GM11168 (cell line): ENCODE measurements around the gene ADAT3.
"Not testable (repeated sequence)": the region's sequence is repeated elsewhere in the genome, so short reads cannot be mapped to it uniquely, and the experiment has no call there.

Source experiments
- in situ Hi-C: fragments of 300-500 bp; cut with MboI; formaldehyde crosslinking; loops from one replicate; pipeline ENCODE4 v1.12.0; 2022; ENCODE audit warnings: low sequenced_read_pairs; ENCODE audit not compliant: unreplicated experiment

ADAT3 gene

DNA sequence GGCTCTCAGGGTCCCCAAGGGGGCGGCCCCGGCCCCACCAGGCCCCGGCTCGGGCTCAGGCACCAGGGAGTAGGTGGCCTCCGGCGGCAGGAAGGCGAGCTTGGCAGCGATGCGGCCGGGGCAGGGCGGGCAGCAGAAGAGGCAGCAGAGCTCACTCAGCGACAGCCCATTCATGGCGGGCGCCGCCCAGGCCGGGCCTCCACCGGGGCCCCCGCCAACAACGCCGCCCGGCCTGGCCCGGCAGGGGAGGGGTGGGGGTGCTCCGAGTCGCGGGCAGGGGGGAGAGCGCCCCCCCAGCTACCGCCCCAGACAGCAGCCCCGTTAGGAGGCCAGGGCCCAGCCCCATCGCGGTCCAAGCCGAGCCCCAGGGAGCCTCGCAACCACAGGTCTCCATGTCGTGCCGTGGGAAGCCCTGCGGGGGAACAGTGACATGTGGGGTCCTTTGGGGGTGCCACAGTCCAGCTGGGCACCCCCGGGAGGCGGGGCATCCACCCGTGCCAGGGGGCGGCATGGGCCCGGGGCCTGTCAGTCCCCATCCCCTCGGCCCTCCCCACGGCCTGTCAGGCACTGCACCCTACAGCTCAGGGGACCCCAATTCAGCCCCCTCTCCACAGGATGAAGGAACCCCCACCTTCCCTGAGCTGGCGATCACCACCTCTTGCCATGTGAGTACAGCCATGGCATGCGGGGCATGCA is 23.7 kb upstream of the ADAT3 start:
- in situ Hi-C loops, result not testable (repeated sequence)

DNA sequence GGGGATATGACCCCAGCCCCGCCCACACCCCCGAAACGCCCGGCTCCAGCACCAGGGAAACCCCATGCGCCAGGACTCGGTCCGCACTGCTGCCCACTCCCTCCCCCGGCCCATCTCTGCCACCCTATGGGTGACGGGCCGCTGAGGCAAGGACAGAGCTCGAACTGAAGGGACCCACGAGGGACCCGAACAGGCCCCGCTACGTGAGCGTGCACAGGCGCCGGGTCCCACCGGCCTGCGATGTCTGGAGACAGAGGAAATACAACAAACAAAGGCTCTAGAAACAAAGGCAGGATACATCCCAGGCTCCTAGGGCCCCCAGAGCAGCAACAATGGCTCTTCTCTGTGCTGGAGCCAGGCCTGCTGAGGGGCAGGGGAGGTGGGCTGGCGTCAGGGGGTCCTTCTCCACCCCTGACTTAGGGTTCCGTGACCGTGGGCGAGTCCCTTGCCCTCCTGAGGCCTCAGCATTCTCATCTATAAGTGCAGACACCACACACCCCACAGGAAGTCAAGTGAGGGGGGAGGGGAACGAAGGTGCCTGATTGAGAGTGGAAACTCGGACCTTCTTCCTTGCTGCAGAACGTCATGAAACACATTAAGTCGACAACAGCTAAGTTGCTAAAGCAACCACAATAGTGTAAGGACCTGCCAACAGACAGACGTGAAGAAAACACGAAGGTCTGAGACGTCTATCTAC is 23.0 kb upstream of the ADAT3 start:
- in situ Hi-C loops, result no loop called here

DNA sequence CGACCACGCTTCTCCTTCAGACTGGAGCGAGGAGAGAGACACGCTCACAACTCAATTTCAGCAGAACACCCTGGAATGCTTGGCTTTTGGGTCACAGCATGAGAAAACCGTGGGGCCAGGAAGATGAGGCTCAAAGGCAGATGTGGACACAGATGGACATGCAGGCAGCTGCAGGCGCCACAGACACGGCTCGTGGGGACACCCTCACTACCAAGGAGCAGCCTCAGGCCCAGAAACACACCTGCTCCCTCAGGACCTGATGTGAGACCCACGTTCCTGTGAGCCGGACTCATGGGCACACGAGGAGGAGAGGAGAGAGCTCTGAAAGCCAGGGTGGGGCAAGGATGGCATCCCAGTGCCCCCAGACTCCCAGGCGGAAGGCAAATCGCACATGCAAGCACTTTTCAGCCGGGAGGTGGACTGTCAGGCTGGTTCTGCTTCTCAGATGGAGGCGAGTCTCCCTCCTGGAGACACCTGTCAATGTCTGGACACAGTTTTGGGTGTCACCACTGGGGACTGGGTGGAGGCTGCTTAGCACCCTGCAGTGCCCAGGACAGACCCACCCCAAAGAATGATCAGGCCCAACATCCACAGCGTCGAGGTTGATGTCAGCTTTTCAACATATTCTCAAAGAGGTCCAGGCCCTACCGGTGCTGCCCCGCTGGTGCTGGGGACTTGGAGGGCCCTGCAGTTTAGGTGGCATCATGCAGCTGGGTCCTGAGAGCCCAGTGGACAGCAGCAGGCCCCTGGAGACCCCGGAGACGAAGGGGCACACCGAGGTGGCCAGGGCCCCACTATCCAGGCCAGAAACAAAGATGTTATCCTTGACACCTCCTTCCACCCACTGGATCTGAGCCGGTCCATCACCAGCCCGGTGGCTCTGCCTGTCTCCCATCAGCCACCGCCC is 22.2 kb upstream of the ADAT3 start:
- in situ Hi-C loops, result no loop called here

DNA sequence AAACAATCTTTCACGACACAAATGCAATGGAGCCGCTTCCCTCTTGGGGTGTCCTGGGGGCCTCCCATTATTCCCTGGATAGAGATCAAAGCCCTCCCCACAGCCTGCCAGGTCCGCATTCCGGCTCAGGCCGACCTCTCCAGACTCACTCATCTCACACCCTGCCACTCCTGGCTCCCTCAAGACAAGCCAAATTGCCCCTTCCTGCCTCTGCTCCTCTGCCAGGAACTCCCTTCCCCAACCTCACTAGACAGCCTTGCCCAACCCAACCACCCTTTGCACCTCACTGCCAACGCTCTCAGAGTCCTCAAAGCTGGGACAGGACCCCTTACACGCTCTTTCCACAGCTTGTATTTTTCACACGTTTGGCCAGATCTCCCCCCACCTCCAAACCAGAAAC is 21.4 kb upstream of the ADAT3 start:
- in situ Hi-C loops, result no loop called here

DNA sequence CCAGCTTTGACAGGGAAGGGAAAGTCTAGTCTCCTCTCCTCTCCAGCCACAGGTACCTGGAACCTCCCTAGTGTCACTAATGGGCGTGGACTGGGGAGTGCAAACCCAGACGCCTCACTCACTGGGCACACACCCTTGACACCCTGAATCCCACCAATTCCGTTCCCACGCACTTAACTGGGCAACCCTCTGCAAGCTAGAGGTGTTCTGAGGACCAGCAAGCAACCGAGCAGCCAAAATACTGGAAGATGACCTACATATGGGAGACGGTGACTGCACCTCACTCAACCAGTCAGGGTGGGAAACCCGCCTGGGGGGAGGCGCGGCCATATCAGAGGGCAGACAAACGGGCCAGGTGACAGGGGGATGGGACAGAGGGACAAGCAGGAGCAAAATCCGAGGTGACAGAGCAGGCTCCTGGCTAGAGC is 20.9 kb upstream of the ADAT3 start:
- in situ Hi-C loops, result no loop called here

DNA sequence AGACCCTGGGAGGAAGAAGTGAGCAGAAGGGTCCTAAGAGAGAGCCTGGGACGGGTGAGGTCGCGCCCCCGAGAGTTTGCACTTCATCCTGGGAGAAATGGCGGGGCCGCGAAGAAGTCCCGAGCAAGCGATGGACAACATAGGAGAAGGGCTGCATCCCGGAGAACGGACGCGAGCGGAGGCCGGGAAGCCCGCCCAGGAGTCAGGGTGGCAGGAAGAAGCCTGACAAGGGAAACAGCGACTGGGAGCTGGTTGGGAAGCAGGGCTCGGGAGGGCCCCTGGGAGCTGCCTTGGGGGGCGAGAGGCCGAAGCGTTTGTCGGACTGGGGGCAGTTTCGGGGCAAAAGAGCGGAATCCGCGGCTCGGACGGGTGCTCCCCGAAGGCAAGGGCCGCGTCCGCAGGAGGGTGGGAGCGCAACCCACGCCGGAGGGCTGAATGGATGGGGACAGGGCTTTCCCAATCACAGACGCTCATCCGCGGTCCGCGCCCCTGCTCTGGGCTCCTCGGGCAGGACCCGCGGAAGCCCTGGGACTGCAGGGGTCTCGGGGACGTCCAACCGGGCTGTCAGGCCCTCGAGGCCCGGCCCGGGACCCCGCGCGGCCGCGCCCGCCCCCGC is 20.4 kb upstream of the ADAT3 start:
- in situ Hi-C loops, result no loop called here

DNA sequence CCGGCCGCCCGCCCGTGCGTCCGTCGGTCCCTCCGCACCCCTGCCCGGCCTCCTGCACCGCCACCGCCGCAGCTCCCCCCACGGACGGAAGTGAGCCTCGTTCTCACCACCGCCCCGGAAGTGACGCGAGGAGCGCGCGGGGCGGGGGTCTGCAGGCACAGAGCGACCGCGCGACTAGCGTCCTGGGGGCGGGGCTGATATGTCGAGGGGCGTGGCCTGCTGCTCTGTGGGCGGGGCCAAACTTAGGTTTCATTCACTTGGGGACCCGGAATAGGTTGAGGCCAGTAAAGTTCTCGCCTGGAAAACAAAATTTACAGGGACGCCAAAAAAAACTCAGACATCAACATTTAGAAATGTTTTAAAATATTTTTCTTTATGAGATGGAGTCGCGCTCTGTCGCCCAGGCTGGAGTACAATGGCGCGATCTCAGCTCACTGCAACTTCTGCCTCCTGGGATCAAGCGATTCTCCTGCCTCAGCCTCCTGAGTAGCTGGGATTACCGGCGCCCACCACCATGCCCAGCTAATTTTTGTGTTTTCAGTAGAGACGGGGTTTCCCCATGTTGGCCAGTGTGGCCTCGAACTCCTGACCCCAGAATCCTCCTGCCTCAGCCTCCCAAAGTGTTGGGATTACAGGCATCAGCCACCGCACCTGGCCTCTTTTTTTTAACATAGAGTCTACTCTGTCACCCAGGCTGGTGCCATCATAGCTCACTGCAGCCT is 19.6 kb upstream of the ADAT3 start, which contains the start of gene ABHD17A:
TSS of gene ABHD17A (minus strand) at position 99 of the 722 bp plus-strand sequence. CDS start 3,930 bp downstream, outside the sequence.
- in situ Hi-C loops, result not testable (repeated sequence)

DNA sequence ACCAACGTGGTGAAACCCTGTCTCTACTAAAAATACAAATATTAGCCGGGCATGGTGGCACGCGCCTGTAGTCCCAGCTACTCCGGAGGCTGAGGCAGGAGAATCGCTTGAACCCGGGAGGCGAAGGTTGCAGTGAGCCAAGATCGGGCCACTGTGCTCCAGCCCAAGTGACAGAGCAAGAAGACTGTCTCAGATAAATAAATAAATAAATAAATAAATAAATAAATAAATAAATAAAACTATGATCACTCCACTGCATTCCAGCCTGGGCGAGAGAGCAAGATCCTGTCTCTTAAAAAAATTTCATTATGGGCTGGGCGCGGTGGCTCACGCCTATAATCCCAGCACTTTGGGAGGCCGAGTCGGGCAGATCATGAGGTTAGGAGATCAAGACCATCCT is 18.8 kb upstream of the ADAT3 start:
- in situ Hi-C loops, result not testable (repeated sequence)

DNA sequence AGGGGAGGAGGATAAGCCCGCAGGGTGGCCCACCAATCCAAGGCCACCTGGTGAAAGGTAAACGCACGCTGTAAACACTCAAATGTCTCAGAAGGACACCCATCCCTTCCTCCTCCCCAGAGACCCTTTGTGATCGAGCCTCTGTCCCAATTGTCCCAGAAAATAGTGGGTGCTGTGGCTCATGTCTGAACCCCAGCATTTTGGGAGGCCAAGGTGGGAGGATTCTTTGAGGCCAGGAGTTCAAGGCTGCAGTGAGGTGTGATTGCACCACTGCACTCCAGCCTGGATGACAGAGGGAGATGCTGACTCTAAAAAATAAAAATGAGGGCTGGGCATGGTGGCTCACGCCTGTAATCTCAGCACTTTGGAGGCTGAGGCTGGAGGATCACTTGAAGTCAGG is 16.8 kb upstream of the ADAT3 start:
- in situ Hi-C loops, result no loop called here

DNA sequence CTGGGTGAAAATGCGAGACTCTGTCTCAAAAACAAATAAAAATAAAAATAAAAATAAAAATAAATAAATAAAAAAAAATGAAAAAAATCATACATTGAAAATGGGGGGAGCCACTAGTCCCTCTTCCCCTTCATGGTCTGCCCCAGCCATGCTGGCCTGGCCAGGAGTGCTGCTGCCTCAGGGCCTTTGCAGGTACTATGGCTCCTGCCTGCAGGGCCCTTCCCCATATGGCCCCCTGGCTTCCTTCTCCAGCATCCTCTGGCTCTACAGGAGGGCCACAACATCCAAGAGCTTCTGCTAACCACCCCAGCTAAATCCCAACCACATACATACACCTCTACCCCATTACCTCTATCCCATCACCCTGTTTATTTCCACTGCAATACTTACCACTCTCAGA is 15.3 kb upstream of the ADAT3 start:
- in situ Hi-C loops, result no loop called here

DNA sequence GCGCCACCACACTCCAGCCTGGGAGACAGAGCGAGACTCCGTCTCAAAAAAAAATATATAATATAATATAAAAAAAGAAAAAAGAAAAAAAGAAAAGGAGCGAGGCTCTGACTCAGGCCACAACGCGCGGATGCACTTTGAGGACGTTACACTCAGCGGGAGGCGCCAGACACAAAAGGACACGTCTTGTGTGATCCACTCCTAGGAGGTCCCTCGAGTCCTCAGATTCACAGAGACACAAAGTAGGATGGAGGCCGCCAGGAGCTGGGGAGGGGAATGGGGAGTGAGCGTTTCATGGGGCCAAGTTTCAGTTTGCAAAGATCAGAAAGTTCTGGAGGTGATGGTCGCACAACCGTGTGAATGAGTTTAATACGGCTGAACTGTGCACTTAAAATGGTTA is 11.4 kb upstream of the ADAT3 start:
- in situ Hi-C loops, result no loop called here

DNA sequence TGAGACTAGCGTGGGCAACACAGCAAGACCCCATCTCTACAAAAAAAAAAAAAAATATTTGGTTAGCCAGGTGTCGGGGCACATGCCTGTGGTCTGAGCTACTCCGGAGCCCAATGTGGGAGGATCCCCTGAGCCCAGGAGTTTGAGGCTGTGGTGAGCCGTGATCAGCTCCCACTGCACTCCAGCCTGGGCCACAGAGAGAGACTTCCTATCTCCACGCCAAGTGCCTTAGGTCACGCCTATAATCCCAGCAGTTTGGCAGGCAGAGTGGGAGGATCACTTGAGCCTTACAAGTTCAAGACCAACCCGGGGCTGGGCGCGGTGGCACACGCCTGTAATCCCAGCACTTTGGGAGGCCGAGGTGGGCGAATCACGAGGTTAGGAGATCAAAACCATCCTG is 8.7 kb upstream of the ADAT3 start:
- in situ Hi-C loops, result no loop called here

DNA sequence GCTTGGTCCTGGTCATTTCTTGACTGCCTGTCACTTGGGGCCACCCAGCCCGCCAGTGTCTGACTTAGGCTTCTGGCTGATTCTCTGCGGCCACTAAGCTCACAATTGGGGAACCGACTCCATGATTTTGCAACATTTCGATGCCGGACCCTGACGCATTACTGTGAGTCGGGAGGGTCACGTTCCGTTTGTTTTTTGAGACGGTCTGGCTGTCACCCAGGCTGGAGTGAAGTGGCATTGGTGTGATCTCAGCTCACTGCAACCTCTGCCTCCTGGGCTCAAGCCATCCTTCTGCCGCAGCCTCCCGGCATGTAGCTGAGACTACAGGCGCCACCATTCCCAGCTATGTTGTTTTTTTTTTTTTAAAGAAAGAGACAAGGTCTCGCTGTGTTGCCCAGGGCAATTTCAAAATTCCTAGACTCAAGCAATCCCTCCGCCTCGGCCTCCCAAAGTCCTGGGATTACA is 3.2 kb upstream of the ADAT3 start:
- in situ Hi-C loops, result no loop called here

DNA sequence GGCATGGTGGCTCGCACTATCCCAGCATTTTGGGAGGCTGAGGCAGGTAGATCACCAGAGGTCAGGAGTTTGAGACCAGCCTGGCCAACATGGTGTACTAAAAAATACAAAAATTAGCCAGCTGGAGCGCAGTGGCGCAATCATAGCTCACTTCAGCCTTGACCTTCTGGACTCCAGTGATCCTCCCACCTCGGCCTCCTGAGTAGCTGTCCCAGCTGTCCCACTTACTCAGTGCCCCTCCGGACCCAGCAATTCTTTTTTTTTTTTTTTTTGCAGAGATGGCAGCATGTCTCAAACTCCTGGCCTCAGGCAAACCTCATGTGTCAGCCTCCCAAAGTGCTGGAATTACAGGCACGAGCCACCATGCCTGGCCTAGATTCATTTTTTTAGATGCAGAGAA is 2.3 kb upstream of the ADAT3 start:
- in situ Hi-C loops, result no loop called here

DNA sequence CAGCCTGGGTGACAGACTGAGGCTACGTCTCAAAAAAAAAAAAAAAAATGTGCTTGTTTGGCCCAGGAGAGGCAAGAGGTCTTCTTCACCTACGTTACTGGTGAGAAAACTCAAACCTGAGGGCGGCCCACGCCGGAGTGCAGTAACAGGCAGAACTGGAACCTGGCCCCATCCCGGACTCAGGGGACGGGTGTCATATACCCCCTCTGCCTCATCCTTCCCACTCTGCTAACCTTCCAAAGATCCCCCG is 414 bp upstream of the ADAT3 start:
- in situ Hi-C loops, result no loop called here

DNA sequence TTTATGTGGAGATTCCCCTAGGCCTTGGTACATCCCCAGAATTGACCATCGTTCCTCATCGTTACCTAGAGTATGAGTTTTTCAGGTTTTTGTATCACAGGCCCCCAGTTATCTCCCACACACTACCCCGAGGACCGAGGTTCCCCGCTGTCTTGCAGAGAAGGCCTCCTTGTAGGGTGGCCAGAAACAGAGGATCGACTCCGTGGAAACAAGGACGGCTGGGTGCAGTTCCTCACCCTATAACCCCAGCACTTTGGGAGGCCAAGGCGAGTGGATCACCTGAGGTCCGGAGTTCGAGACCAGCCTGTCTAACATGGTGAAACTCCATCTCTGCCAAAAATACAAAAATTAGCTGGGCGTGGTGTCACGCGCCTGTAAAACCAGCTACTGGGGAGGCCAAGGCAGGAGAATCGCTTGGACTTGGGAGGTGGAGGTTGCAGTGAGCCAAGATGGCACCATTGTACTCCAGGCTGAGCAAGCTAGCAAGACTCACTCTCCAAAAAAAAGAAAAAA is 720 bp downstream of the ADAT3 start:
- in situ Hi-C loops, result no loop called here

DNA sequence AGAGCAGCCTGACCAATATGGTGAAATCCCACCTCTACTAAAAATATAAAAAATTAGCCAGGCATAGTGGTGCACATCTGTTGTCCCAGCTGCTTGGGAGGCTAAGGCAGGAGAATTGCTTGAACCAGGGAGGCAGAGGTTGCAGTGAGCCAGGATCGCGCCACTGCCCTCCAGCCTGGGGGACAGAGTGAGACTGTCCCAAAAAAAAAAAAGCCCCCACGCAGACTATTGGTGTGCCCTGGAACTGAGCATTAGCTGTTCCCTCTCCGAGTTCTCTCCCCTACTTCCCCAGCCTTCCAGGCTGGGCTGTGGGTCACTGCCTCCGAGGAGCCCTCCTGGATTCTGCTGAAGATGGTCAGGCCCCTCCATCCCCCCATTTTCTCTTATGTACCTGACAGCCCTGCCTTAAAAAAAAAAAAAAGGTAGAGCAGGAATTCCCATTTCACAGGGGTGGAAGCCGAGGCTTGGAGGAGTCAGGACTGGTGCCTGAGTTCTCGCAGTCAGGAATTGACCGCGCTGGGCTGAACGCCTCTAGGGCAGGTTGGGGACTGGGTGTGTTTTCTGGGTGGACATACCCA is 1.9 kb downstream of the ADAT3 start:
- in situ Hi-C loops, result no loop called here

DNA sequence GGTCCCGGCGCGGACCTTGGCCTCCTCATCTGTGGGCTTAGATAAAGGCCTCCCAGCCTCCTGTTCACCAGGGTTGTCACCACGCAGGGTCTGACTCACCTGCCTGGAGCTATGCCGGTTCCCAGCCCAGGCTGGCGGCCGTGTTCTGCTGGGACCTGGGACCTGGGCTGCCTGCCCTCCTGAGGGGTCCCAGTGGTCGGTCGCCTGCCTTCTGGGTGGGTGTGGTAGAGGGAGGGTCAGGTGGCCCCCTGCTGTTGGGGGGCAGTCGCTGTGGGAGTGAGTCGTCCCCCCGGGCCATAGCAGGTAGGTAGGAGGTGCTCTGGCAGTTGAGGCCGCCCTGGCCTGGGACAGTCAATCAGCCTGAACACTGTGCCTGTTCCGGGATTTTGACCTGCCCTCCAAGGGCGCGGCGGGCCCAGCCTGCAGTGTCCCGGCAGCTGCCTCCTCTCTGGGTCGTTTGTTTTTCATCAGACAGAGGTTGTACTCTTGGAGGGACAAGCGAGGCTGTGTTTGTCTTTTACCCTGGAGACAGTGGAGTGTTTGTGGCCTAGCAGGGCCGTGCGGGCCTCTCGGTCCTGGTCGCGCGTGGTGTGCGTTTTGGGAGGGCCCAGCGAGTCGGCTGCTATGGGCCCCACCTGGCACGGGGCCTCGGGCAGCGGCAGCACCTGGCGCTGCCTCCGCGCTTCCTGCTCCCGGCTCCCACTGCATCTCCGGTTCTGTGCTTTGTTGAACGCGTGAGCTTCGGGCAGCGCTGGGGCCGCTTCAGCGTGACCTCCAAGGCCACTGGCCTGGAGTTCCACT is 2.6 kb downstream of the ADAT3 start:
- in situ Hi-C loops, result no loop called here

DNA sequence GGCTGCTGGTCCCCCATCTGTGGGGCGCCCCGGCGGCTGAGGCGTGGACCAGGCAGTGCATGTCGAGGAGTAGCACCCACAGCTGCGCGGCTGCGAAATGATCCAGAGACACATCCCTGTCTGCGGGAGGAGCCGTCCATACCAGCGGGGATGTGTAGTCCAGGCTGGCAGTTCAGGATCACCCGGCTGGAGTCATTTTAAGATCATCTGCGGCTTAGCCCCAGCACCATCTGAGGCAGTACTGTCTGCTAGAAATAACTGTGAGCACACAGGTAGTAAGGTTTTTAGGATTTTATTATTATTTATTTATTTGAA is 3.1 kb downstream of the ADAT3 start:
- in situ Hi-C loops, result no loop called here
